HCEC 1CT (cell line): ENCODE results near the gene ECE2.
A peak's percentile ranks its signal among the peaks of the same experiment; 100 is the strongest.

Experiments
- DNase-seq: peaks from one replicate; pipeline ENCODE4 v3.0.0-alpha.2; 2017

ECE2 gene

GRCh38 chr3:184314700-184315542 is 39.1 kb downstream of the ECE2 start:
- DNase-seq: peak; percentile 66

- DNase-seq: no peak
These were observed 39.7 kb downstream of the ECE2 start for GRCh38 chr3:184315543-184315867.

GRCh38 chr3:184315871-184316661 is 40.2 kb downstream of the ECE2 start:
- no peak for DNase-seq

GRCh38 chr3:184316792-184317191 is 41.0 kb downstream of the ECE2 start:
- DNase-seq: no peak

- no peak for DNase-seq
These were observed 41.4 kb downstream of the ECE2 start for GRCh38 chr3:184317201-184317600.

GRCh38 chr3:184320104-184320445 is 44.3 kb downstream of the ECE2 start:
- DNase-seq: peak; percentile 97

- no peak for DNase-seq
These were observed 45.8 kb downstream of the ECE2 start for GRCh38 chr3:184321666-184322065.

GRCh38 chr3:184322731-184323487 is 47.1 kb downstream of the ECE2 start:
- DNase-seq: no peak

- no peak for DNase-seq
These were observed 47.9 kb downstream of the ECE2 start for GRCh38 chr3:184323696-184324095.

GRCh38 chr3:184325269-184325668 is 49.4 kb downstream of the ECE2 start:
- DNase-seq: no peak

GRCh38 chr3:184325715-184326369 is 50.0 kb downstream of the ECE2 start:
- DNase-seq: no peak

GRCh38 chr3:184327171-184327570 is 51.3 kb downstream of the ECE2 start:
- DNase-seq: no peak

- no peak for DNase-seq
These were observed 52.7 kb downstream of the ECE2 start for GRCh38 chr3:184328516-184328915.

GRCh38 chr3:184332370-184333090 is 56.7 kb downstream of the ECE2 start:
- DNase-seq: peak; percentile 92

GRCh38 chr3:184333190-184333589 is 57.4 kb downstream of the ECE2 start:
- DNase-seq: no peak

- no peak for DNase-seq
These were observed 57.9 kb downstream of the ECE2 start for GRCh38 chr3:184333700-184334099.

- peak; percentile 74 for DNase-seq
These were observed 58.8 kb downstream of the ECE2 start for GRCh38 chr3:184334470-184335158.

- no peak for DNase-seq
These were observed 59.5 kb downstream of the ECE2 start for GRCh38 chr3:184335291-184335660.

- DNase-seq: peak; percentile 76
These were observed 60.1 kb downstream of the ECE2 start for GRCh38 chr3:184335661-184336546.

GRCh38 chr3:184336547-184337398 is 61.0 kb downstream of the ECE2 start:
- peak; percentile 70 for DNase-seq
